Stimulated activated naive CD8-positive, alpha-beta T cell treated with anti-CD3 and anti-CD28 coated beads, Interleukin-15, amount 100 ng/mL, for 72 hours (primary cell): ENCODE results near the gene ABCA3.
A peak's percentile ranks its signal among the peaks of the same experiment; 100 is the strongest.
"Not testable (repeated sequence)": the region's sequence is repeated elsewhere in the genome, so short reads cannot be mapped to it uniquely, and the experiment has no call there.

Experiments
- ATAC-seq: fragments of 150-1000 bp; cut with Tn5 transposase; 2 replicates; pipeline ENCODE4 v1.10.0; 2021; ENCODE audit warnings: mild to moderate bottlenecking, moderate library complexity
- DNase-seq, 2 donors: peaks; one replicate each; pipeline ENCODE4 v3.0.0; 2021 to 2022
- H3K27ac Mint-ChIP-seq, 2 donors: one replicate each; pipeline ENCODE4 v1.8.0; 2022; ENCODE audit warnings: mild to moderate bottlenecking in 2 of 2, mixed read lengths in 2 of 2, moderate library complexity in 2 of 2
- H3K27me3 Mint-ChIP-seq: one replicate; pipeline ENCODE4 v1.8.0; 2022; ENCODE audit warnings: mixed read lengths
- H3K4me1 Mint-ChIP-seq: one replicate; pipeline ENCODE4 v1.8.0; 2022; ENCODE audit warnings: mild to moderate bottlenecking, mixed read lengths
- H3K4me3 Mint-ChIP-seq, 2 donors: one replicate each; pipeline ENCODE4 v1.8.0; 2022; ENCODE audit warnings: mild to moderate bottlenecking in 2 of 2, mixed read lengths in 2 of 2, moderate library complexity in 1 of 2
- H3K9me3 Mint-ChIP-seq, 2 donors: one replicate each; pipeline ENCODE4 v1.8.0; 2022; ENCODE audit warnings: mixed read lengths in 2 of 2

The ABCA3 gene

DNA sequence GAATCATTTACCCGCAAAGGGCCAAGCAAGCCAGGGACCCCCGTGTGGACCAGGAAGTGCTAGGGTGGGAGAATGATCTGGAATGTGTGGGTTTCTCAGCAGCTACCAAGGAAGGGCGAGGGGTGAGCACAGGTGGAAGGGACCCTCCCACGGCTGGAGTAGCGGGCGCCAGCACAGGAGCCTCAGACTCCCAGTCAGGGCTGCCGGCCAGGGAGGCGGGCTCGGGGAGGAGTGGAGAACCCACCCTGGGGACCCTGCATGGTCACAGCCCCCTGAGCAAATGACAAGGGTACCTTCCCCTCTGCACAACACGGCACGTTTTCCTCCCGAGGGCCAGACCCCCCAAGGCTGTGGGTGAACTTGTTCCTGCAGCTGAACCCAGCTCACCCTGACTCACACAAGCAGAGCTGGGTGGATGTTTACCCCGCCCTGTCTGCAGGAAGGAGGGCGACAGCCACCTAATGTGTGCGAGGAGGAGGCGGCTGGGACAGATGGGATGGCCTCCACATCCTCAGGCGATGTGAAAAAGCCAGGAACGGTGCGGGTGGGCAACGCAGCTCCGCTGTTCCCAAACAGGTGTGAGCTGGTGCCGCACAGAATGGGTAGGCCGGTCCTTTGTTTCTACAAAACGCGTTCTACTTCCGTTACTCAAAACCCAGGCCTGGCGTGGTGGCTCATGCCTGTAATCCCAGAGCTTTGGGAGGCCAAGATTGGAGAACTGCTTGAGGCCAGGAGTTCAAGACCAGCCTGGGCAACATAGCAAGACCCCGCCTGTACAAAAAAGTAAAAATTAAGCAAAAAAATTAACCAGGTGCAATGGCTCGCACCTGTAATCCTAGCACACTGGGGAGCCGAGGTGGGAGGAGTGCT is 95.4 kb downstream of the ABCA3 start:
- DNase-seq = no peak
- H3K4me3 Mint-ChIP-seq = no peak overlapping the region
- H3K9me3 Mint-ChIP-seq = no peaks in the 10 kb centered on the region
- no peak overlapping the region for H3K27ac Mint-ChIP-seq
- no peaks in the 10 kb centered on the region for H3K27me3 Mint-ChIP-seq
- no peak for ATAC-seq
- no peaks in the 10 kb centered on the region for H3K4me1 Mint-ChIP-seq

- DNase-seq = no peak
- no peaks in the 10 kb centered on the region for H3K4me1 Mint-ChIP-seq
- peak; percentile 22 for ATAC-seq
- H3K27ac Mint-ChIP-seq = no peak overlapping the region
- H3K9me3 Mint-ChIP-seq = no peaks in the 10 kb centered on the region
- no peak overlapping the region for H3K4me3 Mint-ChIP-seq
- H3K27me3 Mint-ChIP-seq = no peaks in the 10 kb centered on the region
These were observed 96.2 kb downstream of the ABCA3 start for GRCh38 chr16:2244301-2244700.

GRCh38 chr16:2243781-2244180 is 96.7 kb downstream of the ABCA3 start:
- H3K4me3 Mint-ChIP-seq = no peak overlapping the region
- no peak overlapping the region for H3K27ac Mint-ChIP-seq
- no peaks in the 10 kb centered on the region for H3K9me3 Mint-ChIP-seq
- H3K4me1 Mint-ChIP-seq = no peaks in the 10 kb centered on the region
- no peaks in the 10 kb centered on the region for H3K27me3 Mint-ChIP-seq
- DNase-seq (no peak), ATAC-seq (peak; percentile 26)

- no peak overlapping the region for H3K4me3 Mint-ChIP-seq
These were observed 97.4 kb downstream of the ABCA3 start for GRCh38 chr16:2243031-2243528.

DNA sequence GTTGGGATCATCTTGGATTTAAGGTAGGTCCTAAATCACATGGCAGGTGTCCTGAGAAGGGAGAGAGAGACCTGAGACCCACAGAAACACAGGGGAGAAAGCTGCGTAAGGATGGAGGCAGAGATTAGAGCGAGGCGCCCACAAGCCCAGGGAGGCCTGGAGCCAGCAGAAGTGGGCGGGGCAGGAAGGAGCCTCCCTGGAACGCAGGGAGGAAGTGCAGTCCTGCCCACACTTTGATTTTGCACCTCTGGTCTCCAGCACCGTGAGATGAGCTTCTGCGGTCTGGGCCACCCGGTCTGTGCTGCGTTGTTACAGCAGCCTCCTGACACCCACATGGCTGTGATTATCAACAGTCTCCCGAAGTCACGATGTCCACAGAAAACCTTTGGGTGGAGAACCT is 97.9 kb downstream of the ABCA3 start:
- DNase-seq (no peak), ATAC-seq (no peak)
- Mint-ChIP-seq H3K27me3 (peaks cover 2% of the 10 kb centered on the region), H3K4me3 (no peak overlapping the region), H3K4me1 (no peaks in the 10 kb centered on the region), H3K27ac (no peak overlapping the region), H3K9me3 (no peaks in the 10 kb centered on the region)

More at GRCh38 chr16:2243031-2243528, 97.4 kb downstream of the ABCA3 start:
- Mint-ChIP-seq H3K4me1 (no peaks in the 10 kb centered on the region), H3K9me3 (no peaks in the 10 kb centered on the region), H3K27me3 (no peaks in the 10 kb centered on the region), H3K27ac (peak overlapping the region in 1 of 2 donors; percentile 19)
- ATAC-seq (no peak), DNase-seq (no peak)

DNA sequence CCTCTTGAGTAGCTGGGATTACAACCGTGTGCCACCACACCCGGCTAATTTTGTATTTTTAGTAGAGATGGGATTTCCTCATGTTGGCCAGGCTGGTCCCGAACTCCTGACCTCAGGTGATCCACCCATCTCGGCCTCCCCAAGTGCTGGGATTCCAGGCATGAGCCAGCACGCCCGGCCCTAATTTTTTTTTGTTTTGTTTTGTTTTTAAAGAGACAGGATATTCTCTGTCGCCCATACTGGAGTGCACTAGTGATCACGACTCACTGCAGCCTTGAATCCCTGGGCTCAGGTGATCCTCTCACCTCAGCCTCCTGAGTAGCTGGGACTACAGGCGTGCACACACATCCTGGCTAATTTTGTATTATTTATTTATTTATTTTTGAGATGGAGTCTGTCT is 100.2 kb downstream of the ABCA3 start:
- H3K9me3 Mint-ChIP-seq, DNase-seq, H3K27ac Mint-ChIP-seq, ATAC-seq, H3K4me3 Mint-ChIP-seq, H3K4me1 Mint-ChIP-seq: not testable (repeated sequence)
- peaks cover 25% of the 10 kb centered on the region for H3K27me3 Mint-ChIP-seq

DNA sequence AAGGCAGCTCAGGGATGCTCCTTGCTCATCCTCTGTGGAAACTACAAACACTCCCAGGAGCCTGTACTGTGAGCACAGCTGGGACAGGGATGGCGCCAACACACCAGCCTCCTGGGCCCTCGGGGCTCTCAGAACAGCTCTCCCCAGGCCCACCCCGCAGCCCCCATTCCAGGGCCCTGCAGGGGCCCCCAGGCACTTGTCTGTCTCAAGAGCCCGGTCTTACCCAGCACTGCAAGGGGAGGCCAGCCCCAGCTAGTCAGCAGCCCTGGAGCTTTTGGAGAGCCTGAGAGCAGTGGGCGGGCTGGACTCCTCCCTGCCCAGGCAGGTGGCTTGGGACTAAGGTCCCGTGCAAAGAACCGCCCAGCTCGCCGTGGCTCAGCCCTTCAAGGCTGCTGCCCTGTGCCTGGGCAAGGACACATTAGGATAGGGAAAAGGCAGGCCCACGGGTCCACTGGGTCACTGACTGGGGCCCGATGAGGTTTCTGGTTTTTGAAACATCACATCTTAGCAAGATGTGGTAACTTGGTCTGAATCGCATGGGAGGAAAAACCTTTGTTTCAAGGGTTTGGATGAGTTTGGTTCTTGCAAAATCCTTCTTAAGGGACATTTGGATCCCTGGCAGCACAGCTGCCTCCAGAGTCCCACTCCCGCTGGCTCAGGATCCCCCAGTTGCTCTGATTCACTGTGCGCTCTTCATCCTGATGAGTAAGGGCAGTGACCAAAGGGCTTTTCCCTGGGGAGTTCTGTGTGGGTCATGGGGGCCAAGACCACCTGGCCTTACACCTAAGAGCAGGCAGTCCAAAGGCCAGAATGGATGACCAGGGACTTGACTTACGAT is 101.5 kb downstream of the ABCA3 start:
- Mint-ChIP-seq H3K4me1 (peaks cover 5% of the 10 kb centered on the region), H3K27me3 (peaks cover 28% of the 10 kb centered on the region), H3K27ac (no peak overlapping the region), H3K4me3 (no peak overlapping the region), H3K9me3 (no peaks in the 10 kb centered on the region)
- DNase-seq (no peak), ATAC-seq (no peak)

DNA sequence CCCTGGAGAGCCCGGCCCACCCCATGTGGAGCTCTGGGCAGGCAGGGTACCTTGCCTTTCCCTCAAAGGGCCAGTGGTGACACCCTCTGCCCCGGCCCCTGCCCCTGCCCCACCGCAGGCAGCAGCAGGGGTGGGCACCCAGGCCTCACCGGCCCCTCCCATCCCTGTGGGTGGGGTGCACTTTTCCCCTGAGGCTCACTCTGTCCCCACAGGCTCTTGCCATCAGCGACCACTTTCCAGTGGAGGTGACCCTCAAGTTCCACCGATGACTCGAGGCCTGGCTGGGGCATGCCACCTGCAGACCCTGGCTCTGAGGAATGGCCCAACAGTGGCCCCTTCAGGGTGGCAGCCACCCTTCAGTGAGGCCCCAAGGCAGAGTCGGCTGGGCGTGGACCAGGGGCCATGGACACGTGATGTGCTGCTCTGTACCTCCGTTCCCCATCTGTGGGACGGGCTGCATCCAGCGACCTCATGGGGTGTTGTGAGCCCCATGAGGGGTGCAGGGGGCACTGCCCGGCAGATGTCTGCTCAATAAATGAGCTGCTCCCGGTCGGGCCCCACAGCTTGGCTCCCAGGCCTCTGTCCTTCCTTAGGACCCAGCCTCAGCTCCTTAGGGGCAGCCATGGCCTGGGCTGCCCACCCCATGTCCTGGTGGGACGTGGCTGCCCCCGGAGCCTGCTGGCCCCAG is 102.2 kb downstream of the ABCA3 start:
- ATAC-seq (peak; percentile 12), DNase-seq (no peak)
- no peaks in the 10 kb centered on the region for H3K9me3 Mint-ChIP-seq
- H3K27ac Mint-ChIP-seq = no peak overlapping the region
- no peak overlapping the region for H3K4me3 Mint-ChIP-seq
- H3K27me3 Mint-ChIP-seq = peaks cover 28% of the 10 kb centered on the region
- H3K4me1 Mint-ChIP-seq = peaks cover 5% of the 10 kb centered on the region

GRCh38 chr16:2237493-2238149 is 102.9 kb downstream of the ABCA3 start:
- Mint-ChIP-seq H3K4me3 (no peak overlapping the region), H3K9me3 (no peaks in the 10 kb centered on the region), H3K27ac (no peak overlapping the region), H3K27me3 (peaks cover 28% of the 10 kb centered on the region), H3K4me1 (peaks cover 5% of the 10 kb centered on the region)
- ATAC-seq (no peak), DNase-seq (no peak)

DNA sequence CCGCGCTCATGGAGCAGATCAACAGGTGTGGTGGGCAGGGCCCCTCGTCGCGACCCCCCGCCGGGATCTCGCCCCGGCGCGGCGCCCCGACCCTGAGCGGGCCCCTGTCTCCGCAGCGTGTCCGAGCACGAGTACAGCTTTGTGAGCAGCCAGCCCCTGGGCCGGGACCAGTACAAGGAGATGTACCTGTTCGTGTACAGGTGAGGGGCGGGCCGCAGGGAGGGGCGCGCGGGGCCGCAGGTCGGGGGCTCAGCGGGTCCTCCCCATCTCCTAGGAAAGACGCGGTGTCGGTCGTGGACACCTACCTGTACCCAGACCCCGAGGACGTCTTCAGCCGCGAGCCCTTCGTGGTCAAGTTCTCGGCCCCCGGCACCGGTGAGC is 103.4 kb downstream of the ABCA3 start:
- ATAC-seq = peak; percentile 11
- H3K27ac Mint-ChIP-seq = no peak overlapping the region
- DNase-seq = no peak
- peaks cover 28% of the 10 kb centered on the region for H3K27me3 Mint-ChIP-seq
- no peak overlapping the region for H3K4me3 Mint-ChIP-seq
- H3K9me3 Mint-ChIP-seq = no peaks in the 10 kb centered on the region
- H3K4me1 Mint-ChIP-seq = peaks cover 5% of the 10 kb centered on the region

GRCh38 chr16:2236337-2237101 is 104.0 kb downstream of the ABCA3 start, which contains the start of gene DNASE1L2:
Gene DNASE1L2 (plus strand): TSS chr16:2236444. CDS start chr16:2236817, 373 bp downstream.
- Mint-ChIP-seq H3K9me3 (no peaks in the 10 kb centered on the region), H3K27me3 (peaks cover 28% of the 10 kb centered on the region), H3K27ac (peak within 1 kb of the TSS in 1 of 2 donors; percentile 67), H3K4me1 (peaks cover 5% of the 10 kb centered on the region), H3K4me3 (no peak within 1 kb of the TSS)
- no peak for DNase-seq
- peak; percentile 29 for ATAC-seq

GRCh38 chr16:2235695-2236336 is 104.7 kb downstream of the ABCA3 start:
- DNase-seq (no peak), ATAC-seq (peak; percentile 2)
- H3K27me3 Mint-ChIP-seq = peaks cover 28% of the 10 kb centered on the region
- H3K4me3 Mint-ChIP-seq = no peak overlapping the region
- H3K9me3 Mint-ChIP-seq = no peaks in the 10 kb centered on the region
- peaks cover 5% of the 10 kb centered on the region for H3K4me1 Mint-ChIP-seq
- H3K27ac Mint-ChIP-seq = peak overlapping the region in 1 of 2 donors; percentile 67

DNA sequence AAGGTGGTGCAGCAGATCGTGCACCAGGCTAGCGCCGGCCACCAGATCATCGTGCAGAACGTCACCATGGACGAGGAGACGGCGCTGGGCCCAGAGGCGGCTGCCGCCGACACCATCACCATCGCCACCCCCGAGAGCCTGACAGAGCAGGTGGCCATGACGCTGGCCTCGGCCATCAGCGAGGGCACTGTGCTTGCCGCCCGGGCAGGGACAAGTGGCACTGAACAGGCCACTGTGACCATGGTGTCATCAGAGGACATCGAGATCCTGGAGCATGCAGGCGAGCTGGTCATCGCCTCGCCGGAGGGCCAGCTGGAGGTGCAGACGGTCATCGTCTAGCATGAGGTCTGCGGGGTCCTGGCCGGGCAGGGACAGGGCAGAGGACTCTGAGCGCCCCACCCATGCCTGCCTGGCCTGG is 105.3 kb downstream of the ABCA3 start:
- ATAC-seq (no peak), DNase-seq (no peak)
- H3K9me3 Mint-ChIP-seq = no peaks in the 10 kb centered on the region
- H3K27me3 Mint-ChIP-seq = peaks cover 28% of the 10 kb centered on the region
- H3K27ac Mint-ChIP-seq = peak overlapping the region in 1 of 2 donors; percentile 48
- H3K4me1 Mint-ChIP-seq = peaks cover 5% of the 10 kb centered on the region
- H3K4me3 Mint-ChIP-seq = no peak overlapping the region

DNA sequence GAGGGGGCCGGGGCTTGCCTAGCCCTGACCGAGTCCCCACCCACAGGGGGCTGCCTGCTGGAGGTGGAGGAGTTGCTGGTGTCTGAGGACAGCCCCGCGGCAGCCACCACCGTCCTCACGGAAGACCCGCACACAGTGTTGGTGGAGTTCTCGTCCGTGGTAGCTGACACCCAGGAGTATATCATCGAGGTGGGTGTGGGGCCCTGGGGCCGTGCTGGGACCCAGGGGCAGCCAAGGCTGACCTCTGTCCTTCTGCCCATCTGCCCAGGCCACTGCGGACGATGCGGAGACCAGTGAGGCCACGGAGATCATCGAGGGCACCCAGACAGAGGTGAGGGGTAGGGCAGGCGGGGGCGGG is 105.7 kb downstream of the ABCA3 start:
- H3K9me3 Mint-ChIP-seq = no peaks in the 10 kb centered on the region

More for the DNA sequence above, 105.7 kb downstream of the ABCA3 start:
- peaks cover 5% of the 10 kb centered on the region for H3K4me1 Mint-ChIP-seq
- H3K27me3 Mint-ChIP-seq = peaks cover 28% of the 10 kb centered on the region
- ATAC-seq (no peak), DNase-seq (no peak)
- H3K4me3 Mint-ChIP-seq = no peak overlapping the region
- H3K27ac Mint-ChIP-seq = no peak overlapping the region
